ENCODE measurements around the gene TEX19.
"Not testable (repeated sequence)": the region's sequence is repeated elsewhere in the genome, so short reads cannot be mapped to it uniquely, and the experiment has no call there.

DNA sequence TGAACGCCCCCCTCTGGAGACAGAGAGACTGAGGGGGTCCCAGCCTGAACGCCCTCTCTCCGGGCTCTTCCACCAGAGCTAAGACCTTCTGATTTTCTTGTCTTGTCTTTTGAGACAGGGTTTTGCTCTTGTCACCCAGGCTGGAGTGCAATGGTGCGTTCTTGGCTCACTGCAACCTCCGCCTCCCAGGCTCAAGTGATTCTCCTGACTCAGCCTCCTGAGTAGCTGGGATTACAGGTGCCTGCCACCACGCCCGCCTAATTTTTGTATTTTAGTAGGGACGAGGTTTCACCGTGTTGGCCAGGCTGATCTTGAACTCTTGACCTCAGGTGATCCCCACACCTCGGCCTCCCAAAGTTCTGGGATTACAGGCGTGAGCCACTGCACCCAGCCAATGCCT is 11.1 kb upstream of the TEX19 start:
- TF ChIP-seq POLR2A (IDR thresholded peaks at IDR 0.05; ENCODE audit: low read depth, low read length); TAF1 (IDR thresholded peaks at IDR 0.05; ENCODE audit: borderline replicate concordance, low read depth, low read length): not testable (repeated sequence)

Measured in GM12892 (cell line).